Activated naive CD8-positive, alpha-beta T cell (primary cell): Measurements from ENCODE around the gene DNAJB13.
"Not testable (repeated sequence)": the region's sequence is repeated elsewhere in the genome, so short reads cannot be mapped to it uniquely, and the experiment has no call there.

Experiments
- H3K27ac Mint-ChIP-seq: one replicate; pipeline ENCODE4 v1.8.0; 2021; ENCODE audit warnings: mixed read lengths
- H3K27me3 Mint-ChIP-seq: one replicate; pipeline ENCODE4 v1.8.0; 2021; ENCODE audit warnings: mixed read lengths
- H3K36me3 Mint-ChIP-seq: one replicate; pipeline ENCODE4 v1.8.0; 2021; ENCODE audit warnings: mixed read lengths
- H3K4me1 Mint-ChIP-seq: one replicate; pipeline ENCODE4 v1.8.0; 2021; ENCODE audit warnings: low read depth, mixed read lengths
- H3K4me3 Mint-ChIP-seq: one replicate; pipeline ENCODE4 v1.8.0; 2021; ENCODE audit warnings: mild to moderate bottlenecking, mixed read lengths
- H3K9me3 Mint-ChIP-seq: one replicate; pipeline ENCODE4 v1.8.0; 2021; ENCODE audit warnings: low read depth, mixed read lengths

Gene DNAJB13

GRCh38 chr11:73980001-73980961, 29.5 kb downstream of the DNAJB13 start:
- Mint-ChIP-seq H3K9me3 (no peaks in the 10 kb centered on the region), H3K27me3 (no peaks in the 10 kb centered on the region), H3K4me1 (peaks cover 79% of the 10 kb centered on the region), H3K4me3 (peak overlapping the region; percentile 98), H3K27ac (peak overlapping the region; percentile 97), H3K36me3 (peaks cover 17% of the 10 kb centered on the region)

DNA sequence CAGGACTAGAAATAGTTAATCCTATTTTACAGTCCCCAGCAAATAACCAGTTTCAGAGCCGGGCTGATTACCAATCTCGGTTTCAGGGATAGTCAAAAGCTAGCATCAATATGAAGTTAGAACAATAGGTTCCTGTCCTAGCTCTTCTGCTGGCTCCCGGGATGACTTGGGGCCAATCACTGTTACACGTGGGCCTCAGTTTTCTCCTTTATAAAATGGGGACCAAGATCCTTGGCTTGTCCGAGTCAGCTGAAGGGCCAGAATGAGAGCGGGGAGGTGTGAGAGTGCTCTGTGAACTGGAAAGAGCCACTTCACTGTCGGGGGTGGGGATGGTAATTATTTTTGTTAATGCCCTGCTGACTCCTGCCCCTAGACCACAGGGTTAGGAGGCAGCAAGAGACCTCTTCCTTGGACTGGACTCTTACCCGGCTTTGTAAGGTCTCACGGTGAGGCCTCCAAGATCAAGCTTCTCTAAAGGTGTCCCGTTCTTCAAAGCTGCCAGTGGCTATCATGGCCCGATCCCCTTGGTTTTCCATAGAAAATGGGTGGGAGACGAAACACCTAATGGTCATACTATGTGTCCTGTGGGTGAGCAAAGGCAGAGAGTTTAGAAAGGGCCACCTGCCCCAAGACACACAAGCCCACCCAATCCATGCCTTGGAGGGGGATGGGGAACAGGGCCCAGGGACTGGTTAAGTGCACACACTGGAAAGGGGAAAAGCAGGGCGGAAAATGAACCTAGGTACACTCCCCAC, 30.4 kb downstream of the DNAJB13 start:
- Mint-ChIP-seq H3K27ac (peak overlapping the region; percentile 97), H3K9me3 (no peaks in the 10 kb centered on the region), H3K27me3 (no peaks in the 10 kb centered on the region), H3K36me3 (peaks cover 13% of the 10 kb centered on the region), H3K4me3 (peak overlapping the region; percentile 98), H3K4me1 (peaks cover 75% of the 10 kb centered on the region)

DNA sequence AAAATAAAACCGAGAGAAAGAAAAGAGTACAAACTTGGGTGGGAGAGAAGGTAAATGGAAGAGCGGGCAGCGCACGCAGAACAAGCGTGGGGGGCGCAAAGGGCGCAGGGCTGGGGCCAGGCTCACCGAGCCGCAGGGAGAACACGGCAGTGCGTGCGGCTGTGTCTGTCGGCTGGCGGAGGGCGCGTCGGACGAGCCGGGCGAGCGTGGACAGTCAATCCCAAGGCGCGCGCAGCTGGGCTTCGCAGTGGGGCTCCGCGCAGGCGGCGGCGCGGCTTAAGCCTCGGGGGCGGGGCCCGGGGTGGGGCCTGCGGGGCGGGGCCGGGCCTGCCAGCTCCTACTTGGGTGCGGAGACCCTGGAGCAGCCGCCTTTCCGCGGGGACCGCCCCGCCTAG, 31.8 kb downstream of the DNAJB13 start, which contains the start of gene UCP2:
TSS of gene UCP2 (minus strand) at position 249 of the 395 bp plus-strand sequence. CDS start 4,465 bp downstream, outside the sequence.
- H3K36me3 Mint-ChIP-seq, result peaks cover 3% of the 10 kb centered on the region
- peak within 1 kb of the TSS; percentile 98 for H3K4me3 Mint-ChIP-seq
- H3K27me3 Mint-ChIP-seq, result no peaks in the 10 kb centered on the region
- no peaks in the 10 kb centered on the region for H3K9me3 Mint-ChIP-seq
- H3K27ac Mint-ChIP-seq, result peak within 1 kb of the TSS; percentile 100
- H3K4me1 Mint-ChIP-seq, result peaks cover 62% of the 10 kb centered on the region

GRCh38 chr11:73982990-73983740, 32.3 kb downstream of the DNAJB13 start:
- H3K4me3 Mint-ChIP-seq, result peak overlapping the region; percentile 98
- peak overlapping the region; percentile 100 for H3K27ac Mint-ChIP-seq
- H3K27me3 Mint-ChIP-seq, result no peaks in the 10 kb centered on the region
- H3K36me3 Mint-ChIP-seq, result peaks cover 2% of the 10 kb centered on the region
- H3K9me3 Mint-ChIP-seq, result no peaks in the 10 kb centered on the region
- H3K4me1 Mint-ChIP-seq, result peaks cover 57% of the 10 kb centered on the region

- Mint-ChIP-seq H3K4me1 (peaks cover 49% of the 10 kb centered on the region), H3K4me3 (peak overlapping the region; percentile 98), H3K9me3 (no peaks in the 10 kb centered on the region)
These were observed 33.1 kb downstream of the DNAJB13 start for GRCh38 chr11:73983741-73984538.

DNA sequence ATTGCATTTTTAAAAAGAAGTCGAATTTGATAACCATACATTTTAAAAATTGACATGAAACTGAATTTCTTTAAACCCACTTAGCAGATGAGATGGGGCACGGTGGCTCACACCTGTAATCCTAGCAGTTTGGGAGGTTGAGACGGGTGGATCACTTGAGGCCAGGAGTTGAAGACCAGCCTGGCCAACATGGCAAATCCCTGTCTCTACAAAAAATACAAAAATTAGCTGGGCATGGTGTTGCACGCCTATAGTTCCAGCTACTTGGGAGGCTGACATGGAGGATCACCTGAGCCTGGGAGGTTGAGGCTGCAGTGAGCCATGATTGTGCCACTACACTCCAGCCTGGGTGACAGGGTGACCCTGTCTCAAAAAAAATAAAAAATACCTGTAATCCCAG, 34.8 kb downstream of the DNAJB13 start:
- peak overlapping the region; percentile 27 for H3K4me3 Mint-ChIP-seq
- peaks cover 36% of the 10 kb centered on the region for H3K4me1 Mint-ChIP-seq
- H3K27me3 Mint-ChIP-seq, H3K9me3 Mint-ChIP-seq, H3K36me3 Mint-ChIP-seq: not testable (repeated sequence)
- H3K27ac Mint-ChIP-seq, result peak overlapping the region; percentile 68

More at GRCh38 chr11:73983741-73984538, 33.1 kb downstream of the DNAJB13 start:
- no peaks in the 10 kb centered on the region for H3K27me3 Mint-ChIP-seq
- H3K27ac Mint-ChIP-seq, result peak overlapping the region; percentile 100
- H3K36me3 Mint-ChIP-seq, result peaks cover 1% of the 10 kb centered on the region

DNA sequence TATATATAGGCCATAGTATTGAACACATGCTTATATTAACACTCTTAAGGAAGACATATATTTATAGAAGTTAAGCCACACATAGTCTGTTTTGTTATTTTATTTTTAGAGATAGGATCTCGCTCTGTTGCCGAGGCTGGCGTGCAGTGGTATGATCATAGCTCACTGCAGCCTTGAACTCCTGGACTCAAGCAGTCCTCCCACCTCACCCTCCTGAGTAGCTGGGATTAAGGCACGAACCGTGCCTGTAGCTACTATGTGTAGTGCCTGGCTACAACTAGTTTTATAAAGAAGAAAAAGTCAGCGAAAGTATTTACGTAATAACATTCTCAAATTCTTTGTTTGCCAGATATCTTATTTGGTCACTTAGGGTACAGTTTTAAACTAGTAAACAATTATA, 37.4 kb downstream of the DNAJB13 start:
- Mint-ChIP-seq H3K9me3 (no peaks in the 10 kb centered on the region), H3K4me1 (peaks cover 40% of the 10 kb centered on the region), H3K36me3 (no peaks in the 10 kb centered on the region), H3K27ac (no peak overlapping the region), H3K27me3 (no peaks in the 10 kb centered on the region), H3K4me3 (no peak overlapping the region)

DNA sequence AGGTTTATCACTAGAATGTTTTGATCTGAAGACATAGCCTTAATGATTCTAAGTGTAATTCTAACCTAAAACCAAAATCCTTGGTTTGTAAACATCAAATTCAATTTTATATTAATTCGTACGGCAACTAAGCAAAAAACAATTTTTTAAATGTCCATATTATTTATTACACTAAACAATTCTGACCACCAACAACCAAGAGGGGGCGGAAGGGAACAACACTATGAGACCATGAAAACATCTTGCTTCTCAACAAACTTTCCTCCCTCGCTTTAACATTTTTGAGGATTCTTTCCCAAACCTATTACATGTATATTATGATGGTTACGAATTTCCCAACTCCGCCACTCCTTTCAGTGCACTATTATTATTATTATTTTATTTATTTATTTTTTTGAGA, 38.3 kb downstream of the DNAJB13 start:
- H3K27me3 Mint-ChIP-seq, result no peaks in the 10 kb centered on the region
- H3K4me1 Mint-ChIP-seq, result peaks cover 32% of the 10 kb centered on the region
- H3K4me3 Mint-ChIP-seq, result no peak overlapping the region
- H3K9me3 Mint-ChIP-seq, result no peaks in the 10 kb centered on the region
- no peaks in the 10 kb centered on the region for H3K36me3 Mint-ChIP-seq
- H3K27ac Mint-ChIP-seq, result no peak overlapping the region

GRCh38 chr11:73990730-73991129, 39.9 kb downstream of the DNAJB13 start:
- H3K27ac Mint-ChIP-seq, result peak overlapping the region; percentile 16
- no peak overlapping the region for H3K4me3 Mint-ChIP-seq
- no peaks in the 10 kb centered on the region for H3K36me3 Mint-ChIP-seq
- no peaks in the 10 kb centered on the region for H3K9me3 Mint-ChIP-seq
- no peaks in the 10 kb centered on the region for H3K27me3 Mint-ChIP-seq
- H3K4me1 Mint-ChIP-seq, result peaks cover 39% of the 10 kb centered on the region

- Mint-ChIP-seq H3K4me3 (no peak overlapping the region), H3K27ac (peak overlapping the region; percentile 58), H3K27me3 (no peaks in the 10 kb centered on the region), H3K9me3 (no peaks in the 10 kb centered on the region), H3K36me3 (no peaks in the 10 kb centered on the region), H3K4me1 (peaks cover 45% of the 10 kb centered on the region)
These were observed 40.7 kb downstream of the DNAJB13 start for GRCh38 chr11:73991471-73992006.

DNA sequence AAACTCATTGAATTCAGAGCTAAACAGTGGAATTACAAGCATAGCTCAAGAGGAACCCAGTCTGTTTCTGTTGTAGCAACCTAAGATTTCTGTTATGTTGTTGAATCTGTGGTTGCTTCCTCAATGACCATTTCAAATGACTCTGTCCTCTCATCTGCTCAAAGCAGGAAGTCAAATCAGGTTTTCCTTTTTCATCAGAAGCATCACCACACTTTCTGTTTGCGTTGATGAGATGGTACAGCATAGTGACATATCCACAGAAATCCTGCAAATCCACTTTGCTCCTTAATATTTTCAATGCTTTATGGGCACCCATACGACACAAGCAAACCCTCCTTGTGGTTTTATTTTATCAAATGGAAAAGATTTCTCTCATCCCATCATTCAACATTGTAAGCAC, 44.4 kb downstream of the DNAJB13 start:
- H3K36me3 Mint-ChIP-seq, result peaks cover 4% of the 10 kb centered on the region
- peak overlapping the region; percentile 90 for H3K27ac Mint-ChIP-seq
- H3K27me3 Mint-ChIP-seq, result no peaks in the 10 kb centered on the region
- no peaks in the 10 kb centered on the region for H3K9me3 Mint-ChIP-seq
- peak overlapping the region; percentile 75 for H3K4me3 Mint-ChIP-seq
- H3K4me1 Mint-ChIP-seq, result peaks cover 74% of the 10 kb centered on the region

DNA sequence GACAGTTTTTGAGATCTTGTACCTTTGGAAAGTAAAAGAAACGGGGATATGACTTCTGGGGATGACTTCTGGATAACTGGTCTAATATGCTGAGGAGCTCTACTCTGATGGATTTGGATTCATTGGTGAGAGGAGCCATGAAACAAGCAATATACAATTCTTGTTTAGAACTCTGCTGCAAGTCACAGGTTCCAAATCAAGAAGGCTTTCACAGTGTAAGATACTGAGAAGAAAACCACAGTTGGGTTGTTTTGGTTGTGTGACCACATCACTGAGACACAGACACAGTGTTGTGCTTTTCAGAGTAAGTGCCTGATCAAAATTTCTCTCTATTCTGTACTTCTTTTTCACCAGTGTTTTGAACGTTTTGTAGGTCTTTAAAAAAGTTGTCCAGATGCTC, 44.9 kb downstream of the DNAJB13 start:
- Mint-ChIP-seq H3K27ac (peak overlapping the region; percentile 90), H3K4me3 (peak overlapping the region; percentile 75), H3K9me3 (no peaks in the 10 kb centered on the region), H3K27me3 (no peaks in the 10 kb centered on the region), H3K4me1 (peaks cover 73% of the 10 kb centered on the region), H3K36me3 (peaks cover 5% of the 10 kb centered on the region)

DNA sequence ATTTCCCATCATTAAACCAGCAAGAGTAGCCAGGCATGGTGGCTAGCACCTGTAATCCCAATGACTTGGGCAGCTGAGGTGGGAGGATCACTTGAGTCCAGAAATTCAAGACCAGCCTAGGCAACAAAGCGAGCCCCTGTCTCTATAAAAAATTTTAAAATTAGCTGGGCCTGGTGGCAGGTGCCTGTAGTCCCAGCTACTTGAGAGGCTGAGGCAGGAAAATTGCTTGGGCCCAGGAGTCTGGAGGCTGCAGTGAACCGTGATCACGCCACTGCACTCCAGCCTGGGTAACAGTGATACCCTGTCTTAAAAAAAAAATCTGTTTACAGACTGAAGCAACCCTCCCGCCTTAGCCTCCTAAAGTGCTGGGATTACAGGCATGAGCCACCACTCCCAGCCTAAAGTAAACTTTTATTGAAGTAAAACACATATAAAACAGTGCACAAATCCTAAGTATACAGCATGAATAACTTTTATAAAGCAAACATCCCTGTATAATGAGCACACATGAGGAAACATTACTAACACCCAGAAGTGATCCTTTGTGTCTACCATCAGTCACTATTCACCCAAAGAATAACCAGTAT, 45.4 kb downstream of the DNAJB13 start:
- H3K9me3 Mint-ChIP-seq, result no peaks in the 10 kb centered on the region
- peaks cover 10% of the 10 kb centered on the region for H3K36me3 Mint-ChIP-seq
- H3K4me3 Mint-ChIP-seq, result peak overlapping the region; percentile 75
- H3K27me3 Mint-ChIP-seq, result no peaks in the 10 kb centered on the region
- peaks cover 73% of the 10 kb centered on the region for H3K4me1 Mint-ChIP-seq
- peak overlapping the region; percentile 90 for H3K27ac Mint-ChIP-seq
